Heart left ventricle (tissue), 13 donors: Measurements from ENCODE around the gene LEFTY1.

Experiments
- POLR2A ChIP-seq, 2 donors: fragments of 450-650 bp; IDR thresholded peaks; one replicate each; pipeline ENCODE4 v1.6.1; 2017; ENCODE audit warnings: antibody characterized with exemption in 2 of 2, mild to moderate bottlenecking in 2 of 2, moderate library complexity in 2 of 2
- TF ChIP-seq, protein P1 (sequence below), 12 donors: fragments of 200-600 bp; sonication (generic) in 4 of 12; IDR thresholded peaks; one replicate each; pipeline versions ENCODE4 v1.5.0 to v1.8.0; 2018 to 2022; ENCODE audit warnings: antibody characterized with exemption in 12 of 12, mild to moderate bottlenecking in 5 of 12
- donor health status: ischemic (EF 13 %, LVEDD 7.1; RV severe dilation, severe dysfunction).
- donor health status: DM: no; HTN: yes; CAD: no.
- donor health status: DM: no; HTN: no; CAD: no.
- donor health status: ischemic (EF 25% LVEDD 6.9; RV normal size, moderate dysfunction).
- donor health status: ischemic (EF 25% LVEDD 5.7; RV mildly dilated, moderate dysfunction).
- donor health status: ischemic (EF 35%, LVEDD 5.7; RV mildly dilated, moderate dysfunction).
- donor health status: nonischemic (EF 11% LVEDD 7.7; RV severe dilation, severe dysfunction).
- donor health status: DM: yes; HTN: yes; CAD: no.
- donor health status: PGD.
- donor health status: ischemic (EF 29% LVEDD 5.4; RV normal size, mild dysfunction).
- donor health status: nonischemic (EF 23%, LVEDD 6.1; RV moderate dilation, normal function).

DNA sequence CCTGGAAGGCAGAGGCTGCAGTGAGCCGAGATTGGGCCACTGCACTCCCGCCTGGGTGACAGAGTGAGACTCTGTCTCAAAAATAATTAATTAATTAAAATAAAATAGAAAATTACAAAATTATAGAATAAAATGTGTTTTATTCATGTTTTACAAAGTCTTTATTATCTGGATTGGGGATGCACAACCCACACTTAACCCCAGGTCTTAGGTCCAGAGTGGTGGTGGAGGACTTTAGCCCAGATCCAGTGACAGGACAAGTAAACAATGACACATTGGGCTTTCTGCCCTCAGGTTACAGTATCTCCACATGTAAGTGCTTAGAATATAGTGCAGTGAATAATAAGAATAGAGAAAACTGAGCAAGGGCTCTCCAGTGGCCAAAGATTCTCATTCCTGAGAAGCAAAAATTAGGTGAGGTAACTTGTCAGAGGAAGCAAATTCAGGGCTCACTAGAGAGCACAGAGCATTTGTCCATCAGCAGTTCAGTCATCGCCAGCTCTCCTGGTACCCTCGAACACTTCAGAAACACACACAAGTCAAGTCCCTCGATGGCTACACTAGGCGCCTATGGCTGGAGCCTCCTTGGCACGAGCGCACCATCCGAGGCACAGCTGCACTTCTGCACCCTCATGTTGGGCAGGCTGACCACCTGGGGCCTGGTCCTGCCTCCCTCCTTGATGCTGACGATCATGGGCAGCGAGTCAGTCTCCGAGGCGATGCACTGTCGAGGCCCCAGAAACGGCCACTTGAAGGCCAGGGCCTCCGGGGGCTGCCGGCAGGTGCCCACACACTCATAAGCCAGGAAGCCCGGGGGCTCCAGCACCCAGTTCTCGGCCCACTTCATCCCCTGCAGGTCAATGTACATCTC, 2.6 kb downstream of the LEFTY1 start:
- TF ChIP-seq, protein P1, sequence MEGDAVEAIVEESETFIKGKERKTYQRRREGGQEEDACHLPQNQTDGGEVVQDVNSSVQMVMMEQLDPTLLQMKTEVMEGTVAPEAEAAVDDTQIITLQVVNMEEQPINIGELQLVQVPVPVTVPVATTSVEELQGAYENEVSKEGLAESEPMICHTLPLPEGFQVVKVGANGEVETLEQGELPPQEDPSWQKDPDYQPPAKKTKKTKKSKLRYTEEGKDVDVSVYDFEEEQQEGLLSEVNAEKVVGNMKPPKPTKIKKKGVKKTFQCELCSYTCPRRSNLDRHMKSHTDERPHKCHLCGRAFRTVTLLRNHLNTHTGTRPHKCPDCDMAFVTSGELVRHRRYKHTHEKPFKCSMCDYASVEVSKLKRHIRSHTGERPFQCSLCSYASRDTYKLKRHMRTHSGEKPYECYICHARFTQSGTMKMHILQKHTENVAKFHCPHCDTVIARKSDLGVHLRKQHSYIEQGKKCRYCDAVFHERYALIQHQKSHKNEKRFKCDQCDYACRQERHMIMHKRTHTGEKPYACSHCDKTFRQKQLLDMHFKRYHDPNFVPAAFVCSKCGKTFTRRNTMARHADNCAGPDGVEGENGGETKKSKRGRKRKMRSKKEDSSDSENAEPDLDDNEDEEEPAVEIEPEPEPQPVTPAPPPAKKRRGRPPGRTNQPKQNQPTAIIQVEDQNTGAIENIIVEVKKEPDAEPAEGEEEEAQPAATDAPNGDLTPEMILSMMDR (IDR thresholded peaks at IDR 0.05): no peak
- TF ChIP-seq POLR2A (IDR thresholded peaks at IDR 0.05): no peak
